A549 treated with dexamethasone at 1 μM for 4 hours (cell line): ENCODE results near the gene IFT122. TPM values are rescaled to one million over a fixed set of nuclear protein-coding genes. Genes with fewer than 3 reads are reported as not detected.

ENCODE experiments used
- total RNA-seq: library from RNA; stranded (reverse); fragments of 200-300 nt; extraction: Qiagen RNA extraction; gene quantifications from 5 replicates; pipeline ENCODE4 v1.2.3, GENCODE V29; 2022

IFT122 gene, protein sequence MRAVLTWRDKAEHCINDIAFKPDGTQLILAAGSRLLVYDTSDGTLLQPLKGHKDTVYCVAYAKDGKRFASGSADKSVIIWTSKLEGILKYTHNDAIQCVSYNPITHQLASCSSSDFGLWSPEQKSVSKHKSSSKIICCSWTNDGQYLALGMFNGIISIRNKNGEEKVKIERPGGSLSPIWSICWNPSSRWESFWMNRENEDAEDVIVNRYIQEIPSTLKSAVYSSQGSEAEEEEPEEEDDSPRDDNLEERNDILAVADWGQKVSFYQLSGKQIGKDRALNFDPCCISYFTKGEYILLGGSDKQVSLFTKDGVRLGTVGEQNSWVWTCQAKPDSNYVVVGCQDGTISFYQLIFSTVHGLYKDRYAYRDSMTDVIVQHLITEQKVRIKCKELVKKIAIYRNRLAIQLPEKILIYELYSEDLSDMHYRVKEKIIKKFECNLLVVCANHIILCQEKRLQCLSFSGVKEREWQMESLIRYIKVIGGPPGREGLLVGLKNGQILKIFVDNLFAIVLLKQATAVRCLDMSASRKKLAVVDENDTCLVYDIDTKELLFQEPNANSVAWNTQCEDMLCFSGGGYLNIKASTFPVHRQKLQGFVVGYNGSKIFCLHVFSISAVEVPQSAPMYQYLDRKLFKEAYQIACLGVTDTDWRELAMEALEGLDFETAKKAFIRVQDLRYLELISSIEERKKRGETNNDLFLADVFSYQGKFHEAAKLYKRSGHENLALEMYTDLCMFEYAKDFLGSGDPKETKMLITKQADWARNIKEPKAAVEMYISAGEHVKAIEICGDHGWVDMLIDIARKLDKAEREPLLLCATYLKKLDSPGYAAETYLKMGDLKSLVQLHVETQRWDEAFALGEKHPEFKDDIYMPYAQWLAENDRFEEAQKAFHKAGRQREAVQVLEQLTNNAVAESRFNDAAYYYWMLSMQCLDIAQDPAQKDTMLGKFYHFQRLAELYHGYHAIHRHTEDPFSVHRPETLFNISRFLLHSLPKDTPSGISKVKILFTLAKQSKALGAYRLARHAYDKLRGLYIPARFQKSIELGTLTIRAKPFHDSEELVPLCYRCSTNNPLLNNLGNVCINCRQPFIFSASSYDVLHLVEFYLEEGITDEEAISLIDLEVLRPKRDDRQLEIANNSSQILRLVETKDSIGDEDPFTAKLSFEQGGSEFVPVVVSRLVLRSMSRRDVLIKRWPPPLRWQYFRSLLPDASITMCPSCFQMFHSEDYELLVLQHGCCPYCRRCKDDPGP
- 8.6 to 13.5 TPM (median 12.0 TPM) in 5 replicates for total RNA-seq

DNA sequence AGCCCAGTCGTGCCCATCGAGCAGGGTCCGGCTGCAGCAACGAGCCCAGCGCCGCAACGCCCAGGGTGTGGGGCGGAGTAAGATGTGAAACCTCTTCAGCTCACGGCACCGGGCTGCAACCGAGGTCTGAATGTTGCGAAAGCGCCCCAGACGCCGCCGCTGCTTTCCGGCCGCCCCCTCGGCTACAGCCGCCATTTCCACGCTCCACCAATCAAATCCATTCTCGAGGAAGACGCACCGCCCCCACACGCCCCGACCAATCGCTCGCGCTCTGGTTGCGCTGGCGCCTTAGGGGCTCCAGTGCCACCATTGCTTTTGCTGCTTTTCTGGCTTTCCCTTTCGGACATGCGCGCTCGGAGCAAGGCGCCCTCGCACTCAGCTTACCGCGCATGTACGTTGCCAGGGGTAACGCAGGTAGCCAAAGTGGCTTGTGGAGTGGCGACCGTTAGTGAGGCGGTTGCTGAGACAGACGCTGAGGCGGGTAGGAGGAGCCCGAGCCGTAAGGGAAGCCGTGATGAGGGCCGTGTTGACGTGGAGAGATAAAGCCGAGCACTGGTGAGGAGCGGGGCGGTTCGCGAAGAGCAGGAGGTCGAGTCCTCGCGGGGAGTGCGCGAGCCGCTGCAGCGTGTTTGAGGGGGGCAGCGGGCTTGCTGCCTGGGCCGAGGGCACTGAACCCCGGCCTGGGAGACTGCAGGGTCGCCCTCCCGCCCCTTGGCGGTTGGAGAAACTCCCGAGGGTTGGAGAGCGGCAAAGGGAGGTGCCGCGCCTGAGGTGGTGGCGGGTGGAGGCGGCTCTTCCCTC lies at the start of gene IFT122, which contains the start of gene MBD4:
Gene IFT122 (plus strand): TSS at position 408 of the 801 bp plus-strand sequence. CDS start 107 bp downstream, at position 515.
Gene MBD4 (minus strand): TSS at position 132 of the 801 bp plus-strand sequence. CDS start 115 bp downstream, at position 17.

GRCh38 chr3:129428376-129429079 lies 11.5 kb upstream of the IFT122 start, which contains the start of gene EFCAB12:
EFCAB12 (minus strand) TSS chr3:129428636; CDS start chr3:129428488, 148 bp downstream.

DNA sequence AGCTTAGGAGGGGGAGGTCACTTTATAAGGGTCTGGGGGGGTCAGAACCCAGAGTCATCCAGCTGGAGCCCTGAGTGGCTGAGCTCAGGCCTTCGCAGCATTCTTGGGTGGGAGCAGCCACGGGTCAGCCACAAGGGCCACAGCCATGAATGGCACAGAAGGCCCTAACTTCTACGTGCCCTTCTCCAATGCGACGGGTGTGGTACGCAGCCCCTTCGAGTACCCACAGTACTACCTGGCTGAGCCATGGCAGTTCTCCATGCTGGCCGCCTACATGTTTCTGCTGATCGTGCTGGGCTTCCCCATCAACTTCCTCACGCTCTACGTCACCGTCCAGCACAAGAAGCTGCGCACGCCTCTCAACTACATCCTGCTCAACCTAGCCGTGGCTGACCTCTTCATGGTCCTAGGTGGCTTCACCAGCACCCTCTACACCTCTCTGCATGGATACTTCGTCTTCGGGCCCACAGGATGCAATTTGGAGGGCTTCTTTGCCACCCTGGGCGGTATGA lies 88.6 kb downstream of the IFT122 start, which contains the start of gene RHO:
Gene RHO (plus strand): TSS at position 51 of the 512 bp plus-strand sequence. CDS start 95 bp downstream, at position 146.

DNA sequence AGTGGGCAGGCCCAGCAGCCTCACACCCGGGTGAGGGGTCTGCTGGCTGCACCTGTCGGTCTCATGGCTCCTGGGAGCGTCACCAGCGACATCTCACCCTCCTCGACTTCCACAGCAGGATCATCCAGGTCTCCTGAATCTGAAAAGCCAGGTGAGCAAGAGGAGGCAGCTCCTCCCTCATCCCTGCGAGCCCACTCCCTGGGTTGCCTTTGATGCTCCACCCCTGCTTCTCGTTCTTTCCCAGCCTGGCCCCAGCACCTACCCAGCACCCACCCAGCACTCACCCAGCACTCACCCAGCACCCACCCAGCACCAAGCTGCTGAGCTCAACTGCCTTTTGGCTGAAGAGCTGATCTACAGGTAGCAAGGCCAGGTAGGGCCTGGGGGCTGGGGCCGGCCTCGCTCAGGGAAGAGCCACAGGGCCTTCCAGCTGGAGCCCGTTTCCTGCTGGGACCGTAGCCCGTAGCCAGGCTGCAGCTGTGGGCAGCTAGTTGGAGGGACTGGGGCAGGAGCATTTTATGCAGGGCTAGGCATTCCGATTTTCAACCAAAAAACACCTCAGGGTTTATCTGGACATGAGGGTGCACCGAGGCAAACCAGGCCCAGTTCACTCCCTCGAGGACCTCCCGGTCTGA lies 103.2 kb downstream of the IFT122 start, which contains the start of gene H1-8:
Gene H1-8 (plus strand): TSS at position 20 of the 635 bp plus-strand sequence. CDS start 44 bp downstream, at position 64.

Other genes starting within 250 kb of the IFT122 start
- gene COPG1, start 190.6 kb upstream of the IFT122 start, total RNA-seq, result 74.9 to 95.8 TPM (median 83.2 TPM) in 5 replicates
- gene HMCES, start 161.4 kb upstream of the IFT122 start, total RNA-seq, result 32.3 to 41.9 TPM (median 36.8 TPM) in 5 replicates
- 0.67 to 1.3 TPM (median 1.1 TPM) in 5 replicates for gene EFCAB12, start 11.6 kb upstream of the IFT122 start, total RNA-seq
- gene MBD4, start 276 bp upstream of the IFT122 start, total RNA-seq, result 17.3 to 23.3 TPM (median 19.2 TPM) in 5 replicates
- gene RHO, start 88.4 kb downstream of the IFT122 start, total RNA-seq, result not detected in 5 replicates
- gene H1-8, start 103.0 kb downstream of the IFT122 start, total RNA-seq, result not detected in 5 replicates
- gene PLXND1, start 166.5 kb downstream of the IFT122 start, total RNA-seq, result 81.9 to 121 TPM (median 103 TPM) in 5 replicates